GM18907 (cell line): ENCODE data around the gene SELENOO.

ENCODE experiments used
- ATAC-seq: cut with Tn5 transposase; IDR thresholded peaks from one replicate; pipeline ENCODE4 v1.9.1; 2021; ENCODE audit warnings: mild to moderate bottlenecking, moderate library complexity; ENCODE audit not compliant: unreplicated experiment

SELENOO gene

DNA sequence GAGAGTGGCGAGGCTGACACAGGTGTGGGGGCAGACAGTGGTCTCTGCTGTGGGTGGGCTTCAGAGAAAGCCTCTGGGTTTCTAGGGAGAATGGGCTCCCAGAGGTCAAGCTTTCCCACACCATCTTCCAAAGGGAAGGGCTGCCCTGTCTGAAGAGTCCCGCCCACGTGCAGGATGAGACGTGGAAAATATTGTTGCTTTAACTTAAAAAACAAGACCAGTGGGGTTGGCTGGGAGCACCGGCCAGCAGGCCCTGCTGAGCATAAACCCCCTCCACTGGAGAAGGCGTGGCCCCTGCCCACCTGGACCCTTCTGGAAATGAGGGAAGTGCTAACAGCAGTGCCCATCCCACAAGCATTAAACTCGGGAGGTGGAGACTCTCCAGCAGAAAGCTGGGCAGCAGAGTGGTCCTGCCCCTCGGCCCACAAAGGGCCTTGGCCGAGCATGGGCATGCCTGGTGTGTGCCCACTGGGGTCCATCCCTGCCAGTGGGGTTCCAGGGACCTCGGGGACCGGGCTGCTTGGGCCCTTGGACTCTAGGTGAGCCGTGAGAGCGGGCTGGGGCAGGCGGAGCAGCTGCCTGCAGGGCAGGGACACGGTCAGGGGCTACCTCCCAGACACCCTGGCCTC is 15.4 kb downstream of the SELENOO start:
- no peak for ATAC-seq

- ATAC-seq, result no peak
Measured at GRCh38 chr22:50216684-50217520, 16.1 kb downstream of the SELENOO start.

- ATAC-seq, result no peak
Measured at GRCh38 chr22:50217543-50218152, 16.8 kb downstream of the SELENOO start.

- no peak for ATAC-seq
Measured at GRCh38 chr22:50218153-50218995, 17.6 kb downstream of the SELENOO start.

GRCh38 chr22:50218996-50219727 is 18.4 kb downstream of the SELENOO start:
- no peak for ATAC-seq

DNA sequence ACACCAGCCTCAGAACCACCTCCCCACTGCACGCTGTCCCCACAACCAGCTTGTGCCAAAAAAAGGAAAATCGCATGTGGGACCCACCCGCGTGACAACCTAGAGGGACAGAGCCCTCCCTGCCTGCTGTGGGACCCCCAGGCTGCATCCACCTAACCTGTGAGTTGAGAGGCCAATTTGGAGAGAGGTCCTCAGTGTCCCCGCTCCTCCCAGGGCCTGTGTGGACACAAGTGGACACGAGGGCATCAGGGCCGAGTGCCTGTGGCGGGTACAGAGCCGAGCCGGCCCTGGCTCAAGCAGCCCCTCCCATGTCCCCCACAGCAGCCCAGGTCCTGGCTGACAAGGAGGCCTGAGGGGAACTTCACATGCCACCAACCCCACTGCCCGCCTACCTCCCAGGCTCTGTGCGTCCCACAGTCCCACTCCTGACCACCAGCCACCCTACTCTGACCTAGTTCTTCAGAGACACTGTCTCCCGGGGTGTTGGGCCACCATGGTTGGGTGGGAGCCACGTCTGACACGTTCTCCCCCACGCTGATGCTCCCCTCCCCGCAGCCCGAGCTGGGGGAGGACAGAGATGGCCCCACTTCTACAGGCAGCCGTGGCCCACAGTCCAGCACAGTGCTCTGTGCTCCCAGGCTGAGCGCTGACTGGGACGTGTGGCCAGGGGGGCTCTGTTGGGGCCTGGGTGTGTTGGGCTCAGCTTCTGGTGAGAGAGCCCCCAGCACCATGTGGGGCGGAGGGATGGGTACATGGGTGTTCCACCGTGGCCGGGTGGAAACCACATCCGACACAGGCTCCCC is 19.2 kb downstream of the SELENOO start:
- no peak for ATAC-seq

GRCh38 chr22:50220603-50221409 is 20.0 kb downstream of the SELENOO start:
- no peak for ATAC-seq

DNA sequence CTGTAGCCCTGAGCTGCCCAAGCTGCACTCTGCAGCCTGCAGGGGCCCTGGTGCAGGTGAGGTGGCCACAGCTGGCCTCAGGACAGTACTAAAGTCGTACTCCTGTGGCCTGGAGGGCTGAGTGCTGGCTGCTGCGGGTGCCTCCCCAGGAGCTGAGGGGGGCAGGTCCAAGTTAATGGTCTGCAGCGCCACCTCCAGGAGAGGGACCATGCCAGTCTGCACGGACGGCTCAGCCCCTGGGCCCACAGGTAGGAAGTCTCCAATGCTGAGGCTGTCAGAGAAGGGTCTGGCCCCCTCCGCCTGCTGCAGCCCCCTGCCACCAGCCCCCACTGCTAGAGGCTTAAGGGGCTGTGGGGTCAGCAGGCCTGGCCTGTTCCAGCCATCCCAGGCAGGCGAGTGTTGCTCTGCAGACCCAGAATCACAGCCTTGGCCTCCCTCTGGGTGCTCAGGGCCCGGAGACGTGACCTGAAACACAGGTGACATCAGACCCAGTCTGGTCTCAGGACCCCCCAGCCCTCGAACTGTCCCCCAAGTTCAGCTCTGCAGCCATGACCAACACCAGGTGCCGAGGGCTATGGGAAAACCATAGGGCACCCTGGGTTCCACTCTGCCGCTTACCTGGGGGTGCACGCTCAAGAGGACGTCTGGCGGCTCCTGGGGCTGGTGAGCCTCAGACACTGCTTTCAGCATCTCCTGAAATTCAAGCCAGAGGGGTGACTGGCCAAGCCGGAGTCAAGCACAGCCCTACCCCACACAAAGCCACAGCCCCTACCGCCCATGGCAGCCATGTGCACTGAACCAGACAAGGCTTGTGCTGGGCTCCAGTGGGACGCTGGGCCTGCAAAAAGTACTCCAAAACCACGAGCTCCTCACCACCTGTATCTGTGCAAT is 20.8 kb downstream of the SELENOO start:
- no peak for ATAC-seq

GRCh38 chr22:50222508-50222907 is 21.7 kb downstream of the SELENOO start:
- ATAC-seq, result no peak

- no peak for ATAC-seq
Measured at GRCh38 chr22:50224071-50224470, 23.3 kb downstream of the SELENOO start.

DNA sequence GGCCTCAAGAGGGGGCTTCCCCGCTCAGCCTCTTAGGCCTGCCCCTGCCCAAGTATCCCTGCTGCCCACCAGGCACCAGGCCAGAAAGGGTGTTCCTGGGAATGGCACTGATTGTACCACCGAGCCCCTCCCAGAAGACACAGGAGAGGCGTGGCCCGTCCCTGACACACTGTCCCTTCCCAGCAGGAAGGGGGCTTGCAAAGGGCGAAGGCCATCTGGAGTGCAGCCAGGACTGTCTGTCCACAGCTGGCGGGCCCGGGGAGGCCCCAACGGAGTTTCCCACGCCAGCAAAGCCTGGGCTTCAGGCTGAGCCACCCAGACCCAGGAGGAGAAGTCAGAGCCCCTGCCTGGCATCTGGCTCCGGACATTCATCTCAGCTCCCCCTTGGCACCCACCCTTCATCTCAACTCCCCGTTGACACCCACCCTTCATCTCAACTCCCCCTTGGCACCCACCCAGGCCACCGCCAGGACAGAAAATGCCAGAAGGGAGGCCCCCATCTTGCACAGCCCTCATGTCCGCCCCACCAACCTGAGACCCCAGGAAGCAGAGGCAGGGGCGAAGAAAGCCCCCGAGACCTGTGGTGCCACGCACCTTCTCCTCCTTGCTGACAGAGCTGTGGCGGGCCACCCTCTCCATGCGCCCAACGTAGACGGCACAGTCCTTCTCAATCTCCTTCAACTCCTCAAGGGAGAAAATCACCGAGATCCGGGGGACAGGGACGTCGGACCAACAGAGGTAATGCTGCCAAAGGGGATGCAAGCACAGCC is 24.6 kb downstream of the SELENOO start:
- no peak for ATAC-seq

DNA sequence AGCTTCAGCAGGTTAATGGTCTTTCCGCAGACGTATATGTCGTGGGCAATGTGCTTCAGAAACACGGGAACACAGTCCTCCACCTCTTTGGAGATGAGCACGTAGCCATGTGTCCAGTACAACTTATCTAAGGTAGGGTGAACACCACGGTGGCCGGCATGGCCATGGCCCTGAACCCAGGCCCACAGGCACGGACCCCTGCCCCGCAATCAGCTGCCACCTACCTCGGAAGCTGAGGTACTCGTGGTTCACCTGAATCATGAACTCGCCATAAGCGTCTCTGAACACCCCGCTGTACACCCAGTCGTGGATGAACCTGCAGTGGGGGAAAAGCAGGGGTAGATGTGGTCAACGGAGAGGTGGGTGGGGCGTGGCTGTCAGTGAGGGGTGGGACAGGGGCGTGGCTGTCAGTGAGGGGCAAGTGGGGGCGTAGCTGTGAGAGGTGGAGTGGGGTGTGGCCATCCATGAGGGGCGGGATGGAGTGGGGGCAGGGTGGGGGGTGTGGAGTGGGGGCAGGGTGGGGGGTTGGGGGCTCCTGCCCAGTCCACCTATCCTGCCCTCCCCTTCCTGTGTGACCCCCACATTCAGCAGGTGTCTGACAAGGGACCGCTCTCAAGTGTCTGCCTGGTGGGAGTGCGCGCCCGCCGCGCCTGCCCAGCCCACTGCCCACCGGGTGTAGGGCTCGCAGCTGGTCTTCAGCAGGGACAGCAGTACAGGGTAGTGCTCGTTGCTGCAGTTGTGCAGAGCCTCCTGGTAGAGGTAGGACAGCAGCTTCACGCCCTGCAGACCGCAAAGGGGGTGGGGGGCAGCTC is 25.5 kb downstream of the SELENOO start:
- no peak for ATAC-seq

DNA sequence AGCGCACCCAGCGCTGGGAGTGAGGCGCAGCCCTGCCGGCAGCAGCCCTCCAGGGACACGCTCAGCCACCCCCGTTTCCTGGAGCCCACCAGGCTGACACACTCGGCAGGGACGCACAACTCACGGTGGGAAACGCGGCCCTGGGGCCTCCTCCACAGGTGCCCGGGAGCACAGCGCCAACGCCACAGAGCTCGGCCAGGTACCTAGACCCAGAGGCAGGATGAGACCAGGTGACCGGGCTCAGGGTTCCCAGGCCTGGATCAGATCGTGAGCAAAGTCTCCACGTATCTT is 26.0 kb downstream of the SELENOO start:
- no peak for ATAC-seq

DNA sequence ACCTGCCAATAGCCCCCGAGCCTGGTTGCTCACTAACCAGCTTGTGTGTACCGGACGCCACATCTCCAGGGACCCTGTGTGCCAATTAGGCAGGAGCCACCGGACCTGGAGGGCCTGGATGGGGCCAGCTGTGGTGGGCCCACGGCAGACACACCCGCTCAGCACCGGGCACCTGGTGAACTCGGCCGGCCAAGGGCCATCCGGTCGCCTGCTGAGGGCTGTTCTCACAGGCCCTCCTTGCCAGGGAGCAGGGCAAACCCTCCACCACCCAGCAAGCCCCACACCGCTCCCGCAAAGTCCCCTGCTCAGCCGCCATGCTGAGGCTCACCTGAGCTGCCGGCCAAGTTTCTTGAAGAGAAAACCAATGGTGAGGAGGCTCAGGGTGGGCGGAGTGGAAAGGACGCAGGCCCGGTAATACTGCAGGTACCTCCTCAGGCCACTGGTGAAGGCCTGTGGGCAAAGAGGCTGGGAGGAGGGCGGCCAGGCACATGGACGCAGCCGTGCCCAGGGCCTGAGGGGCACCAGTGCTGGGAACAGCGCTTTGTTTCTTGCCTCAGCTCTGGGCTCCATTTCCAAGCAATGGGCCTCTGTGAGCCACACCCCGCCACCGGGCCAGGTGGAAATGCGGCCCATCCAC is 26.9 kb downstream of the SELENOO start:
- ATAC-seq, result no peak

- no peak for ATAC-seq
Measured at GRCh38 chr22:50228366-50228765, 27.6 kb downstream of the SELENOO start.

- no peak for ATAC-seq
Measured at GRCh38 chr22:50229370-50229769, 28.6 kb downstream of the SELENOO start.
